HepG2 (cell line): ENCODE measurements around the gene LDLR. TPM values are rescaled to one million over a fixed set of nuclear protein-coding genes. Genes with fewer than 3 reads are reported as not detected.
A peak's percentile ranks its signal among the peaks of the same experiment; 100 is the strongest.

ENCODE experiments used
- AKAP8 ChIP-seq: sonication (generic); formaldehyde crosslinking; IDR thresholded peaks from 2 replicates; pipeline ENCODE4 v1.5.1; 2020; ENCODE audit warnings: mild to moderate bottlenecking, missing genetic modification reagents
- ARID4A ChIP-seq: sonication (generic); formaldehyde crosslinking; IDR thresholded peaks from 2 replicates; pipeline ENCODE4 v1.5.0; 2020; ENCODE audit warnings: mild to moderate bottlenecking, missing genetic modification reagents, borderline replicate concordance
- BORCS8-MEF2B ChIP-seq: sonication (generic); formaldehyde crosslinking; IDR thresholded peaks from 2 replicates; pipeline ENCODE4 v1.8.0; 2022; ENCODE audit warnings: mild to moderate bottlenecking, missing genetic modification reagents
- CHD4 ChIP-seq: fragments of 200-600 bp; sonication (generic); IDR thresholded peaks from 2 replicates; pipeline ENCODE4 v1.7.0; 2017; ENCODE audit warnings: mild to moderate bottlenecking, low read length, borderline replicate concordance
- CREM ChIP-seq, 2 experiments: sonication (generic) in 1 of 2; formaldehyde crosslinking in 1 of 2; IDR thresholded peaks; 2 replicates each; pipeline versions ENCODE4 v1.4.0 to v1.6.1; 2016 to 2020; ENCODE audit warnings: antibody characterized with exemption in 1 of 2, mild to moderate bottlenecking in 1 of 2, missing genetic modification reagents in 1 of 2
- DMAP1 ChIP-seq: IDR thresholded peaks from 2 replicates; pipeline ENCODE4 v1.6.1; 2016
- FOXA1 ChIP-seq, 2 experiments: fragments of 450-650 bp in 1 of 2; sonication (generic) in 1 of 2; formaldehyde crosslinking in 1 of 2; IDR thresholded peaks; 2 replicates each; pipeline versions ENCODE4 v1.4.0 to v1.6.1; 2016 to 2020; ENCODE audit warnings: missing genetic modification reagents in 1 of 2
- GRHL1 ChIP-seq: sonication (generic); formaldehyde crosslinking; conservative IDR thresholded peaks from 2 replicates; pipeline ENCODE4 v1.8.0; 2022; ENCODE audit warnings: missing genetic modification reagents
- HOXA3 ChIP-seq: sonication (generic); formaldehyde crosslinking; IDR thresholded peaks from 2 replicates; pipeline ENCODE4 v1.5.0; 2020; ENCODE audit warnings: missing genetic modification reagents
- MAX ChIP-seq: IDR thresholded peaks from 2 replicates; pipeline ENCODE4 v1.6.1; 2012; ENCODE audit warnings: inconsistent platforms
- MXI1 ChIP-seq: IDR thresholded peaks from 3 replicates; pipeline ENCODE4 v1.6.1; 2012; ENCODE audit warnings: low read depth, low read length, inconsistent platforms, borderline replicate concordance
- RBFOX2 ChIP-seq: fragments of 200-400 bp; formaldehyde crosslinking; IDR thresholded peaks from 2 replicates; pipeline ENCODE4 v1.6.1; 2017; ENCODE audit warnings: low read depth, mild to moderate bottlenecking, low read length
- RXRB ChIP-seq: IDR thresholded peaks from 2 replicates; pipeline ENCODE4 v1.6.1; 2016; ENCODE audit warnings: borderline replicate concordance, missing genetic modification reagents, missing compliant biosample characterization
- SAP130 ChIP-seq: IDR thresholded peaks from 2 replicates; pipeline ENCODE4 v1.6.1; 2016; ENCODE audit warnings: low read depth
- SIN3B ChIP-seq: fragments of 150-350 bp; IDR thresholded peaks from 2 replicates; pipeline ENCODE4 v1.6.1; 2014; ENCODE audit warnings: low read length
- SP5 ChIP-seq: IDR thresholded peaks from 2 replicates; pipeline ENCODE4 v1.6.1; 2016; ENCODE audit warnings: low read depth, borderline replicate concordance
- WIZ ChIP-seq: sonication (generic); formaldehyde crosslinking; IDR thresholded peaks from 2 replicates; pipeline ENCODE4 v1.5.1; 2020; ENCODE audit warnings: mild to moderate bottlenecking, missing genetic modification reagents
- YEATS2 ChIP-seq: sonication (generic); formaldehyde crosslinking; IDR thresholded peaks from 2 replicates; pipeline ENCODE4 v1.4.0; 2020; ENCODE audit warnings: missing genetic modification reagents, borderline replicate concordance
- ZNF121 ChIP-seq: sonication (generic); formaldehyde crosslinking; IDR thresholded peaks from 2 replicates; pipeline ENCODE4 v1.5.0; 2020; ENCODE audit warnings: mild to moderate bottlenecking, missing genetic modification reagents
- ZNF138 ChIP-seq: sonication (generic); formaldehyde crosslinking; IDR thresholded peaks from 2 replicates; pipeline ENCODE4 v1.5.0; 2020; ENCODE audit warnings: mild to moderate bottlenecking, low read depth, missing genetic modification reagents
- ZNF160 ChIP-seq: sonication (generic); formaldehyde crosslinking; IDR thresholded peaks from 2 replicates; pipeline ENCODE4 v1.8.0; 2022; ENCODE audit warnings: mild to moderate bottlenecking, inconsistent platforms, missing genetic modification reagents
- ZNF343 ChIP-seq: sonication (generic); formaldehyde crosslinking; IDR thresholded peaks from 2 replicates; pipeline ENCODE4 v1.4.0; 2020; ENCODE audit warnings: mild to moderate bottlenecking, missing genetic modification reagents
- ZNF484 ChIP-seq: sonication (generic); formaldehyde crosslinking; IDR thresholded peaks from 2 replicates; pipeline ENCODE4 v1.5.1; 2020; ENCODE audit warnings: mild to moderate bottlenecking, low read depth, missing genetic modification reagents, borderline replicate concordance
- ZNF569 ChIP-seq: sonication (generic); formaldehyde crosslinking; IDR thresholded peaks from 2 replicates; pipeline ENCODE4 v1.5.0; 2020; ENCODE audit warnings: mild to moderate bottlenecking, missing genetic modification reagents, moderate library complexity, borderline replicate concordance
- ZNF605 ChIP-seq: sonication (generic); formaldehyde crosslinking; IDR thresholded peaks from 2 replicates; pipeline ENCODE4 v1.8.0; 2022; ENCODE audit warnings: mild to moderate bottlenecking, missing genetic modification reagents
- polyA plus RNA-seq, 8 experiments: library from polyadenylated mRNA; depleted of rRNA in 3 of 8; stranded (reverse) in 7 of 8; unstranded in 1 of 8; fragments of >200 nt; fragmentation: Illumina TruSeq in 4 of 8; extraction: Trizol in 4 of 8; gene quantifications; 2 replicates each; pipeline versions ENCODE4 v1.2.1 to v1.2.3, GENCODE V29; 2011 to 2016; ENCODE audit warnings: low read depth in 4 of 8, missing spikeins in 1 of 8, mixed read lengths in 1 of 8; ENCODE audit not compliant: insufficient read depth in 1 of 8
- total RNA-seq, 5 experiments: library from RNA; depleted of rRNA; stranded (reverse); fragments of >200 nt; fragmentation: Illumina TruSeq; extraction: Trizol; gene quantifications; 2 replicates each; pipeline ENCODE4 v1.2.3, GENCODE V29; 2016; ENCODE audit warnings: low read depth in 1 of 5

LDLR gene
- total and polyA plus RNA-seq, 2 of the 13 experiments (the other 11 are each of a cell fraction or from before 2014, with no cell fraction given) = 51.6 to 92.5 TPM

GRCh38 chr19:11155373-11156120 lies 66.3 kb downstream of the LDLR start, which contains the start of gene SPC24 (continued):
- 0 out of 2 replicates have a peak, but pooled peaks have one; percentile 46 for TF ChIP-seq ZNF343
- peak; percentile 60; the same call in 1 of the 2 replicates for TF ChIP-seq YEATS2
- TF ChIP-seq HOXA3 (CRISPR knock-in tag) = no peak; the same call in 1 of the 2 replicates
- TF ChIP-seq ZNF160 (CRISPR knock-in tag) = peak; percentile 36; the same call in 1 of the 2 replicates
- peak; percentile 40 for TF ChIP-seq CREM (IDR thresholded peaks at IDR 0.05)
- no peak; the same call in 1 of the 2 replicates for TF ChIP-seq CREM (CRISPR knock-in tag; IDR thresholded peaks at IDR 0.05)
- TF ChIP-seq BORCS8-MEF2B = peak; percentile 80; the same call in 1 of the 2 replicates
- no peak for TF ChIP-seq ZNF484 (CRISPR knock-in tag)
- no peak for TF ChIP-seq ZNF121 (CRISPR knock-in tag)
- TF ChIP-seq MAX = peak; percentile 57; the same call in 1 of the 2 replicates
- peak; percentile 77 for TF ChIP-seq DMAP1 (CRISPR knock-in tag)
- peak; percentile 83 for TF ChIP-seq RBFOX2
- no peak for TF ChIP-seq CHD4
- TF ChIP-seq RXRB = peak; percentile 24; the same call in 1 of the 2 replicates
- TF ChIP-seq ARID4A (CRISPR knock-in tag) = peak; percentile 99
- TF ChIP-seq ZNF605 (CRISPR knock-in tag) = peak; percentile 94
- no peak for TF ChIP-seq GRHL1 (CRISPR knock-in tag)
- peak; percentile 35; the same call in 1 of the 2 replicates for TF ChIP-seq SP5 (CRISPR knock-in tag)
- peak; percentile 99 for TF ChIP-seq SAP130 (CRISPR knock-in tag)
- TF ChIP-seq FOXA1 (IDR thresholded peaks at IDR 0.05) = no peak
- TF ChIP-seq FOXA1 (CRISPR knock-in tag; IDR thresholded peaks at IDR 0.05) = peak; percentile 65
- peak; percentile 57; the same call in 1 of the 2 replicates for TF ChIP-seq AKAP8 (CRISPR knock-in tag)
- peak; percentile 95 for TF ChIP-seq SIN3B
- 0 out of 2 replicates have a peak, but pooled peaks have one; percentile 60 for TF ChIP-seq WIZ (CRISPR knock-in tag)
- peak; percentile 98; the same call in 2 of the 3 replicates for TF ChIP-seq MXI1
- TF ChIP-seq ZNF138 (CRISPR knock-in tag) = 0 out of 2 replicates have a peak, but pooled peaks have one; percentile 60
- TF ChIP-seq ZNF569 (CRISPR knock-in tag) = no peak
